Suprapubic skin (tissue), 3 donors: ENCODE measurements around the gene DNAH10.

ENCODE experiments used
- POLR2A ChIP-seq, 2 donors: fragments of 450-650 bp; IDR thresholded peaks; one replicate each; pipeline ENCODE4 v1.6.1; 2017; ENCODE audit warnings: antibody characterized with exemption in 2 of 2, mild to moderate bottlenecking in 2 of 2, moderate library complexity in 2 of 2
- TF ChIP-seq, protein P1 (sequence below), 2 donors: fragments of 200-600 bp in 1 of 2; fragments of 450-650 bp in 1 of 2; sonication (generic) in 1 of 2; IDR thresholded peaks; one replicate each; pipeline ENCODE4 v1.5.1; 2016 to 2019; ENCODE audit warnings: antibody characterized with exemption in 2 of 2, mild to moderate bottlenecking in 1 of 2, moderate library complexity in 1 of 2

DNA sequence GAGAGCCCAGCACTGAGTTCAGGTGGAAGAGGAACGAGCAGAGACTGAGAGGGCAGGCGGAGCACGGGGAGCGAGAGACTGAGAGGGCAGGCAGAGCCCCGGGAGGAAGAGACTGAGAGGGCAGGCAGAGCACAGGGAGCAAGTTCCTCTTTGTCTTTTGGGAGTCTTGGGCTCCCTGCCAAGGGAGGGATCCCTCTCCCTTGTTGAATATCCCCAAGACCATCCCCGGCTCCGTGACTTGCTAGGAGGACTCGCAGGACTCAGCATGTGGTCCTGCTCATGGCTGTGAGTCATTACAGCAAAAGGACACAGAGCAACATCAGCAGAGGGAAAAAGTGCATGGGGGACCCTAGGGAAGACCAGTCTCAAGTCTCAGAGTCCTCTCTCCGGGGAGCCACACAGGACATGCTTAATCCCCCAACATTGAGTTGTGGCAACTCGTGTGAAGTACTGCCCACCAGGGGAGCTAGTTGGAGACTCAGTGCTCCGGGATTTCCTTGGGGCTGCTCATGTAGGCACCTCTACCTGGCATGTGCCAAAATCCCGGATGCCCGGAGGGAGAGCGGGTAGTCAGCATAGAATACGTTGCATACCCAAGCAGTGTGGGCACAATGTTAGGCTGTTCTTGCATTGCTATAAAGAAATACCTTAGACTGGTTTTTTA lies 129.5 kb downstream of the DNAH10 start:
- TF ChIP-seq, protein P1, sequence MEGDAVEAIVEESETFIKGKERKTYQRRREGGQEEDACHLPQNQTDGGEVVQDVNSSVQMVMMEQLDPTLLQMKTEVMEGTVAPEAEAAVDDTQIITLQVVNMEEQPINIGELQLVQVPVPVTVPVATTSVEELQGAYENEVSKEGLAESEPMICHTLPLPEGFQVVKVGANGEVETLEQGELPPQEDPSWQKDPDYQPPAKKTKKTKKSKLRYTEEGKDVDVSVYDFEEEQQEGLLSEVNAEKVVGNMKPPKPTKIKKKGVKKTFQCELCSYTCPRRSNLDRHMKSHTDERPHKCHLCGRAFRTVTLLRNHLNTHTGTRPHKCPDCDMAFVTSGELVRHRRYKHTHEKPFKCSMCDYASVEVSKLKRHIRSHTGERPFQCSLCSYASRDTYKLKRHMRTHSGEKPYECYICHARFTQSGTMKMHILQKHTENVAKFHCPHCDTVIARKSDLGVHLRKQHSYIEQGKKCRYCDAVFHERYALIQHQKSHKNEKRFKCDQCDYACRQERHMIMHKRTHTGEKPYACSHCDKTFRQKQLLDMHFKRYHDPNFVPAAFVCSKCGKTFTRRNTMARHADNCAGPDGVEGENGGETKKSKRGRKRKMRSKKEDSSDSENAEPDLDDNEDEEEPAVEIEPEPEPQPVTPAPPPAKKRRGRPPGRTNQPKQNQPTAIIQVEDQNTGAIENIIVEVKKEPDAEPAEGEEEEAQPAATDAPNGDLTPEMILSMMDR (IDR thresholded peaks at IDR 0.05), result no peak
- TF ChIP-seq POLR2A (IDR thresholded peaks at IDR 0.05), result no peak
